ENCODE results near the gene CCDC33. TPM values are rescaled to one million over a fixed set of nuclear protein-coding genes. Genes with fewer than 3 reads are reported as not detected.

CCDC33 gene
- total RNA-seq, 1 donor from 2014 or later, result not detected

DNA sequence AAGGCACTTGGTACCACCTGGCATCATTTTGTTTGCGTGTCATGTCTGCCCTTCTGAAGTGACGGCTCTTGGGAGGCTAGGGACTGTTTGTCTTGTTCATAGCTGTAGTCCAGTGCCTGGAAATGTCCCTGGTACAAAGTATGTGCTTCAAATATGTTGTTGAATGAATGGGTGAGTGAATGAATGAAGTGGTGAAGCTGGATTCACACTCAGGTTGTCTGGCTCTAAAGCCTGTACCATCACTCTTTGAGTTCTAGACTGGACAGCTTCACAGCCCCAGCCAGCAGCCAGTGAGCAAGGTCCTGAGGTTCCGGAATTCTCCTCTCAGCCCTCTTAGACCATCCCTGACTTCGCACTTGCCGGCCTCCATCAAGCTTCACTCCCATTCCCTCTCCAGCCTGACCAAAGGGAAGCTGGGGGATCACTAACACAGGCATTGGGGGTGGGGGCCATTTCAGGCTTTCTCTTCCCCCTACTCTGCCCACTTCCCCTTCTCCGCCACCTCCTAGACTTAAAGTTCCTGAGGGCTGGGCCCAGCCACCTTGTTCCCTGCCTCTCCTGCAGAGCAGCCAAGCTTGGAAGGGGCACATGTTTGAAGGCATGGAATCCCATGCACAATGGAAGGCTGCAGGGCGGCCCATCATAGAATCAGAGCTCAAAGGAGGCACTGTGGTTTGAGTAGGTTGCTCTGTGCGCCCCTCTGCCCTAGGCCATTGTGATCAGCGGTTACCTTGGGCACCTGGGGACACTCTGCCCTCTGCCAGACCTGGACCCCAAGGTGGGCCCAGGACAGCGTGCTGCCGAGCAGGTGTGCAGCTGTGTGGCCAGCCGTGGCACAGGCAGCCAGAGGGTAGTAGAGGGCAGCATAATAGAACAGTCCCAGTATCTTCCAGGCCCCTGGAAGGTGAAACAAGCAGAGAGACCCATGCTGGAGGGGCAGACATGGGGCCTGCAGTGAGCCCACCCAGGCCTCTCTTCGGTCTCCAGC is 41.3 kb upstream of the CCDC33 start:
- ATAC-seq (no peak), DNase-seq (no peak)
- Histone ChIP-seq H3K4me1 (peaks cover 13% of the 10 kb centered on the region), H3K27ac (no peak overlapping the region), H3K27me3 (no peaks in the 10 kb centered on the region), H3K9me3 (no peaks in the 10 kb centered on the region), H3K36me3 (no peaks in the 10 kb centered on the region), H3K4me3 (no peak overlapping the region)
- intact Hi-C loops (cut with DNase I), result no loop called here
- no peak for TF ChIP-seq CTCF (IDR thresholded peaks at IDR 0.05)

- no peaks in the 10 kb centered on the region for H3K27me3 ChIP-seq
- H3K36me3 ChIP-seq, result no peaks in the 10 kb centered on the region
- DNase-seq, result no peak
- no peak overlapping the region for H3K27ac ChIP-seq
- H3K4me3 ChIP-seq, result no peak overlapping the region
- H3K9me3 ChIP-seq, result no peaks in the 10 kb centered on the region
- peaks cover 21% of the 10 kb centered on the region for H3K4me1 ChIP-seq
- peak; percentile 68 for ATAC-seq
- TF ChIP-seq CTCF (IDR thresholded peaks at IDR 0.05), result no peak
- intact Hi-C loops (cut with DNase I), result no loop called here
Measured at GRCh38 chr15:74196175-74196574, 40.0 kb upstream of the CCDC33 start.

GRCh38 chr15:74197176-74197965 is 38.8 kb upstream of the CCDC33 start:
- Histone ChIP-seq H3K4me1 (peaks cover 21% of the 10 kb centered on the region), H3K4me3 (no peak overlapping the region), H3K27ac (no peak overlapping the region), H3K9me3 (no peaks in the 10 kb centered on the region), H3K36me3 (no peaks in the 10 kb centered on the region), H3K27me3 (no peaks in the 10 kb centered on the region)
- TF ChIP-seq CTCF (IDR thresholded peaks at IDR 0.05), result no peak
- intact Hi-C loops (cut with DNase I), result no loop called here
- ATAC-seq (no peak), DNase-seq (no peak)

DNA sequence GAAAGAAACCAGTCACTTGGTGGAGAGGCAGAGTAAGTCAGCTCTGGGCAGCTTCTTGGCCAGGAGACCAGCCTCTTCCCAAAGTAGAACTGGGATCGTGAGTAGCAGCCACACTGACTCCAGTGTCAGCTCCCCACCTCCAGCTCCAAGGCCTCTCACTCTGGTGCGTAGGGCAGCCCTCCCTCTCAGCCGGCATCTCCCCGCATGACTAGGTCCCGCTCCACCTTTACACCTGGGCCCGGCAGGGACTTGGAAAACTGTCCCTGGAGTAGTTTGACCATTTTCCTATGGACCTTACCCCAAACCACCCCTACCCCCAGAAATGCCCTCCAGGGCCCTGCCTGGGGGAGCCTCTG is 36.9 kb upstream of the CCDC33 start:
- H3K36me3 ChIP-seq, result no peaks in the 10 kb centered on the region
- H3K27ac ChIP-seq, result no peak overlapping the region
- no peaks in the 10 kb centered on the region for H3K27me3 ChIP-seq
- H3K4me3 ChIP-seq, result no peak overlapping the region
- ATAC-seq, result no peak
- peaks cover 21% of the 10 kb centered on the region for H3K4me1 ChIP-seq
- no peaks in the 10 kb centered on the region for H3K9me3 ChIP-seq
- no peak for DNase-seq
- TF ChIP-seq CTCF (IDR thresholded peaks at IDR 0.05), result no peak
- intact Hi-C loops (cut with DNase I), result no loop called here

DNA sequence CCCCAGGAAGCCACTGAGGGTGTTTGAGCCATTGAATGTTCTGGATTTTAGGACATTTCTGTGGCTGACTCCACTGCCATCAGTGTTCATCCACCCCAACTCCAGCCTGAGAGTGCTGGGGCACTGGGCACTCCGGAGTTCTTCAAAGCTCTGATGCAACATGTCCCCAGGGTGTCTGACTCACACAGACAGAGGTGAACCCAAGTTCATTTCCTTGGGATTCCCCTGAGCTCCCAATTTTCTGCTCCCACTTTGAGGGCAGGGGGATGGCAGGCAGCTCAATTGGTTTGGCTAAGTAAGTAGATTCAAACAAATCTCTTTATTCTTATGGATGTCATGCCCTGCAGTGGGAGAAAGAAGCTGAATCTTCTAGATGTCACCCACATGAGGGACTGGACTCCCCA is 35.7 kb upstream of the CCDC33 start:
- Histone ChIP-seq H3K4me1 (peaks cover 21% of the 10 kb centered on the region), H3K36me3 (no peaks in the 10 kb centered on the region), H3K9me3 (no peaks in the 10 kb centered on the region), H3K27me3 (no peaks in the 10 kb centered on the region), H3K27ac (no peak overlapping the region), H3K4me3 (no peak overlapping the region)
- DNase-seq (no peak), ATAC-seq (peak; percentile 14)
- intact Hi-C loops (cut with DNase I), result no loop called here
- no peak for TF ChIP-seq CTCF (IDR thresholded peaks at IDR 0.05)

Measured in upper lobe of right lung (tissue), 1 donor.